ENCODE data around the gene TNRC18.
"Not testable (repeated sequence)": the region's sequence is repeated elsewhere in the genome, so short reads cannot be mapped to it uniquely, and the experiment has no call there.

TNRC18 gene

DNA sequence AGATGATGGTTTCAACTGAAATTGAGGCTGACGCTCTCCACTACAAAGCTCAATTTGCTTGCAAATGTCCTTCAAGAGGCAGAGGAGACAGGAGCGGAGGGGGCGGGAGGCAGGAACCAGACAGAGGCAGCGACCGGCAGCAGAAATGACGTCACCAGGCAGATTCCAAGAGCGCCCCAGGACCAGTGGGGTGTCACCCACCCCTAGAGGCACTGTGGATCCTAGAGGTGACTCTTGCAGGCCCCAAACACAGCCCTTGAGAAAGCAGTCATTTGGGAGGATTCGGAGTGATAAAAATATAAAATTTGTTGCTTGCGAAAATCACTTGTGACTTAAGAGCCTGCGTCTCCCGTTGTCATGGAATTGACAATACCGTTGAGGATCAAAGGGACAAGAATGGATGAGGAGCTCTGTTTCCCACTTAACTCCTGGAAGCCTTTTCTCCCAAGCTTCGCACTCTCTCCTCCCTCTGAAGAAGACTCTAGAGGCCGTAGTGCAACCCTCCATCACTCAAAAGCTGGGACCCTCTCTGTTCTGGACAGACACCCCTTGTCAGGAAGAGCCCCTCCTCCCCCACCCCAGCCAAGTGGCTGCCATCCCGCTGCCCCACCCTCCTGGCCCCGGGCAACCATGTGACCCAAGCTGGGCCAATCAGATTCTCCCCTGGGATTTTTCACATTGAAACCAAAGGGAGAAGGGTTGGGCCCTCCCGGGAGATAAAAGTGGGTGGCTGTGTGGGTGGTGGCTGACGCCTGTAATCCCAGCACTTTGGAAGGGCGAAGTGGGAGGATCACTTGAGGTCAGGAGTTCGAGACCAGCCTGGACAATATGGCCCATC lies 157.2 kb downstream of the TNRC18 start:
- no peak overlapping the region for H3K14ac ChIP-seq (ENCODE audit: low read length)

DNA sequence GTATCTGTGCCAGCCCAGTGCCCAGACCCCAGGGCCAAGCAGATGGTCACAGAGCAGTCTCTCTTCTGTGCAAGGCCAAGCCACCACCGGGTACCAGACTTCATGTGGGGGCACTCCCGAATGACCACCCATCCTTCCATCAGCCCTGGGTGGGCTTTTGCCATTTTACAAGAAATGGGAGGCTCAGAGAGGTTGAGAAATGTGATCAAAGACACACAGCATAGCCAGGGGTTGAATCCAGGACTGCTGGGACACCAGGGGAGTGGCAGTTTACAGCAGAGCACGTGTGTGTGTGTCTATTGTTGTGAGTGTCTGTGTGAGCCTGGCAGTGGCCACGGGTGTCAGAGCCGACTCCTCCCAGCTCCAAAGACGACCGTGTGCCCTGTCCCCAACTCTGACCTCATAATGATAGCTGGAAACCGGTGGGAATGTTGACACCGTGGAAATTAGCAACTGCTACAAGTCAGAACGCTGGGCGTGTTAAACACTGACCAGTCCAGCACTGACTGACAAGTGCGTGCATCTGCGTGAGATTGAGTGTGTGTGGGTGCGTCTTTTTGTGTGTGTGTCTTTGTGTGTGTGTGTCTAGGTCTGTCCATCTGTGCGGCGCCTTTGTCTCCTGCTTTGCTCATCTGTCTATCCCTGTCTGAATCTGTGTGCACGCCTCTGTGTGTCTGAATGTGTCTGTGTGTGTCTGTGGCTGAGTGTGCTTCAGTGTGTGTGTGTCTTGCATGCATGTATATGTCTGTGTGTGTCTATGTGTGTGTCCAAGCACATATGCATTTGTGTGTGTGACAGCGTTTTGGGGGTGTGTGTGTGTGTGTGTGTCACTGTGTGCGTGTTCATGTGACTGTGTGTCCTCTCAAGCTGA lies 158.1 kb downstream of the TNRC18 start:
- H2AFZ ChIP-seq (ENCODE audit: insufficient read depth, low read length, poor library complexity) = no peak overlapping the region
- no peak overlapping the region for H4K12ac ChIP-seq (ENCODE audit: low read depth, low read length)
- WGBS (ENCODE audit: extremely low coverage, insufficient coverage, insufficient read length) = no CpG with 5 or more reads among the region's 19 CpGs
- H4K8ac ChIP-seq (ENCODE audit: low read depth, low read length) = no peak overlapping the region
- peaks cover 2% of the 10 kb centered on the region for H3K9me3 ChIP-seq (ENCODE audit: insufficient read depth, low read depth, low read length)
- DNase-seq = no peak
- H3K4me1 ChIP-seq (ENCODE audit: control insufficient read depth in 1 of 2, insufficient read depth in 2 of 2, low read length in 2 of 2) = no peaks in the 10 kb centered on the region
- no peaks in the 10 kb centered on the region for H3K27me3 ChIP-seq (ENCODE audit: insufficient read depth, low read length)
- no peak overlapping the region for H2AK5ac ChIP-seq (ENCODE audit: low read length)
- no peak overlapping the region for H3K14ac ChIP-seq (ENCODE audit: low read length)
- H2BK5ac ChIP-seq (ENCODE audit: low read depth, low read length, poor library complexity) = no peak overlapping the region
- no peak overlapping the region for H3K4me2 ChIP-seq (ENCODE audit: low read length)
- H3K36me3 ChIP-seq (ENCODE audit: control insufficient read depth in 1 of 2, insufficient read depth in 2 of 2, low read length in 2 of 2) = no peaks in the 10 kb centered on the region
- H2BK12ac ChIP-seq (ENCODE audit: low read length) = no peak overlapping the region
- no peak overlapping the region for H3K4ac ChIP-seq (ENCODE audit: low read depth, low read length)
- H3K18ac ChIP-seq (ENCODE audit: low read length) = no peak overlapping the region
- no peaks in the 10 kb centered on the region for H3K79me1 ChIP-seq (ENCODE audit: low read length)
- H3K27ac ChIP-seq (ENCODE audit: low read depth, low read length) = no peak overlapping the region
- H2BK120ac ChIP-seq (ENCODE audit: insufficient read depth, low read length, poor library complexity) = no peak overlapping the region
- no peak overlapping the region for H3K23ac ChIP-seq (ENCODE audit: low read length)
- no peak overlapping the region for H3K9ac ChIP-seq (ENCODE audit: low read length)
- no peaks in the 10 kb centered on the region for H3K79me2 ChIP-seq (ENCODE audit: control insufficient read depth, insufficient read depth, low read length, poor library complexity)
- no peak overlapping the region for H3K4me3 ChIP-seq (ENCODE audit: low read depth, low read length)
- H4K91ac ChIP-seq (ENCODE audit: low read depth, low read length) = no peak overlapping the region

More for the DNA sequence above, 157.2 kb downstream of the TNRC18 start:
- H3K79me2 ChIP-seq (ENCODE audit: control insufficient read depth, insufficient read depth, low read length, poor library complexity) = no peaks in the 10 kb centered on the region
- no peak overlapping the region for H2BK12ac ChIP-seq (ENCODE audit: low read length)
- H3K4ac ChIP-seq (ENCODE audit: low read depth, low read length) = no peak overlapping the region
- no peak overlapping the region for H3K18ac ChIP-seq (ENCODE audit: low read length)
- H2AFZ ChIP-seq (ENCODE audit: insufficient read depth, low read length, poor library complexity) = no peak overlapping the region
- H3K4me2 ChIP-seq (ENCODE audit: low read length) = no peak overlapping the region
- H4K91ac ChIP-seq (ENCODE audit: low read depth, low read length) = no peak overlapping the region
- no peak overlapping the region for H4K12ac ChIP-seq (ENCODE audit: low read depth, low read length)
- no peaks in the 10 kb centered on the region for H3K27me3 ChIP-seq (ENCODE audit: insufficient read depth, low read length)
- no peak overlapping the region for H2AK5ac ChIP-seq (ENCODE audit: low read length)
- DNase-seq = no peak
- no peaks in the 10 kb centered on the region for H3K4me1 ChIP-seq (ENCODE audit: control insufficient read depth in 1 of 2, insufficient read depth in 2 of 2, low read length in 2 of 2)
- H3K9me3 ChIP-seq (ENCODE audit: insufficient read depth, low read depth, low read length) = peaks cover 2% of the 10 kb centered on the region
- no CpG with 5 or more reads among the region's 20 CpGs for WGBS (ENCODE audit: extremely low coverage, insufficient coverage, insufficient read length)
- no peak overlapping the region for H3K23ac ChIP-seq (ENCODE audit: low read length)
- no peaks in the 10 kb centered on the region for H3K79me1 ChIP-seq (ENCODE audit: low read length)
- no peak overlapping the region for H4K8ac ChIP-seq (ENCODE audit: low read depth, low read length)
- no peak overlapping the region for H3K4me3 ChIP-seq (ENCODE audit: low read depth, low read length)
- H3K9ac ChIP-seq (ENCODE audit: low read length) = no peak overlapping the region
- H2BK5ac ChIP-seq (ENCODE audit: low read depth, low read length, poor library complexity) = no peak overlapping the region
- no peak overlapping the region for H3K27ac ChIP-seq (ENCODE audit: low read depth, low read length)
- H2BK120ac ChIP-seq (ENCODE audit: insufficient read depth, low read length, poor library complexity) = no peak overlapping the region
- H3K36me3 ChIP-seq (ENCODE audit: control insufficient read depth in 1 of 2, insufficient read depth in 2 of 2, low read length in 2 of 2) = no peaks in the 10 kb centered on the region

DNA sequence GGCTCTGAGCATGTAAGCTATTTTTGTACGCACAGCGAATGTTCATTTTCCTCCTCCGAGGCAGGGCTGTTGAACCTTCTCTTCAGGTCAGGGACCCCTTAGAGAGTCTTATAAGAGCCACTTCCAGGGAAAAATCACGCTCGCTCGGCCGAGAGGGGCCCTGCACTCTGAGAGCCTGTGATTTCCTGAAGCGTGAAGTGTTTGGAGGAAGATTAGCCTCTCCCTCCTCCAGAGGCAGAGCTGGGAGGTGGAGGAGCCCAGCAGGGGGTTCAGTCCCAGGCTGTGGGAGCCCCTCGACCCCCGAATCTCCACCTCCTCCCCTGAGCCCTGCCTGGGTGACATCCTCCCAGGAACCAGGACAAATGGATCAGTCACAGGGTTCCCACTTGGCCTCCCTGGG lies 160.6 kb downstream of the TNRC18 start:
- not testable (repeated sequence) for H3K4me1 ChIP-seq (ENCODE audit: control insufficient read depth in 1 of 2, insufficient read depth in 2 of 2, low read length in 2 of 2)
- WGBS (ENCODE audit: extremely low coverage, insufficient coverage, insufficient read length) = no CpG with 5 or more reads among the region's 10 CpGs

DNA sequence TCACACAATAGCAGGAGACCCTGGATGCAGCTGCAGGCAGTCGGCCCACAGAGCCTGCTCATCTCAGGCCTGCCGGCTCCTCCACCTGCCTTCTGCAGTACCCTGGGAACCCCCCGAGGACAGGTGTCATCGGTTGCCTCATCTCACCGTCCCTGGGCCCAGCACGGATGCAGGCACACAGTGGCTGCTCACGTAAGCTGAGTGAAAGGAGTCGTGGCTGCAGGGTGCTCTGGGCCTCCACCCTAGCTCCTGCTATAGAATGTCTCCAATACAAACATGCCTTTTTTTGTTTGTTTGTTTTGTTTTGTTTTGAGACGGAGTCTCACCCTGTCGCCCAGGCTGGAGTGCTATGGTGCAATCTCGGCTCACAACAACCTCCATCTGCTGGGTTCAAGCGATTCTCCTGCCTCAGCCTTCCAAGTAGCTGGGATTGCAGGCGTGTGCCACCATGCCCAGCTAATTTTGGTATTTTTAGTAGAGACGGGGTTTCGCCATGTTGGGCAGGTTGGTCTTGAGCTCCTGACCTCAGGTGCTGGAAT lies 163.0 kb downstream of the TNRC18 start:
- H2BK5ac ChIP-seq (ENCODE audit: low read depth, low read length, poor library complexity); H3K4ac ChIP-seq (ENCODE audit: low read depth, low read length); H3K18ac ChIP-seq (ENCODE audit: low read length); H4K12ac ChIP-seq (ENCODE audit: low read depth, low read length); H3K36me3 ChIP-seq (ENCODE audit: control insufficient read depth in 1 of 2, insufficient read depth in 2 of 2, low read length in 2 of 2); H3K27me3 ChIP-seq (ENCODE audit: insufficient read depth, low read length); H3K9ac ChIP-seq (ENCODE audit: low read length); H3K23ac ChIP-seq (ENCODE audit: low read length); H3K4me3 ChIP-seq (ENCODE audit: low read depth, low read length); H3K4me2 ChIP-seq (ENCODE audit: low read length); H3K79me2 ChIP-seq (ENCODE audit: control insufficient read depth, insufficient read depth, low read length, poor library complexity); H2AK5ac ChIP-seq (ENCODE audit: low read length); H2BK12ac ChIP-seq (ENCODE audit: low read length); H4K91ac ChIP-seq (ENCODE audit: low read depth, low read length); H2AFZ ChIP-seq (ENCODE audit: insufficient read depth, low read length, poor library complexity); H4K8ac ChIP-seq (ENCODE audit: low read depth, low read length); H3K79me1 ChIP-seq (ENCODE audit: low read length); H3K27ac ChIP-seq (ENCODE audit: low read depth, low read length); H3K4me1 ChIP-seq (ENCODE audit: control insufficient read depth in 1 of 2, insufficient read depth in 2 of 2, low read length in 2 of 2); H3K9me3 ChIP-seq (ENCODE audit: insufficient read depth, low read depth, low read length); H2BK120ac ChIP-seq (ENCODE audit: insufficient read depth, low read length, poor library complexity); H3K14ac ChIP-seq (ENCODE audit: low read length): not testable (repeated sequence)
- DNase-seq = peak; percentile 19 to 75
- no CpG with 5 or more reads among the region's 15 CpGs for WGBS (ENCODE audit: extremely low coverage, insufficient coverage, insufficient read length)

More for the DNA sequence above, 160.6 kb downstream of the TNRC18 start:
- H3K27ac ChIP-seq (ENCODE audit: low read depth, low read length); H4K91ac ChIP-seq (ENCODE audit: low read depth, low read length); H2BK12ac ChIP-seq (ENCODE audit: low read length); H3K9ac ChIP-seq (ENCODE audit: low read length); H3K79me1 ChIP-seq (ENCODE audit: low read length); H3K4me3 ChIP-seq (ENCODE audit: low read depth, low read length); H2AFZ ChIP-seq (ENCODE audit: insufficient read depth, low read length, poor library complexity); H3K27me3 ChIP-seq (ENCODE audit: insufficient read depth, low read length); H4K8ac ChIP-seq (ENCODE audit: low read depth, low read length); H4K12ac ChIP-seq (ENCODE audit: low read depth, low read length); H2BK5ac ChIP-seq (ENCODE audit: low read depth, low read length, poor library complexity); H3K4me2 ChIP-seq (ENCODE audit: low read length); H3K9me3 ChIP-seq (ENCODE audit: insufficient read depth, low read depth, low read length); H3K79me2 ChIP-seq (ENCODE audit: control insufficient read depth, insufficient read depth, low read length, poor library complexity); H3K18ac ChIP-seq (ENCODE audit: low read length); H2BK120ac ChIP-seq (ENCODE audit: insufficient read depth, low read length, poor library complexity); DNase-seq; H3K14ac ChIP-seq (ENCODE audit: low read length); H3K36me3 ChIP-seq (ENCODE audit: control insufficient read depth in 1 of 2, insufficient read depth in 2 of 2, low read length in 2 of 2); H3K23ac ChIP-seq (ENCODE audit: low read length); H3K4ac ChIP-seq (ENCODE audit: low read depth, low read length); H2AK5ac ChIP-seq (ENCODE audit: low read length): not testable (repeated sequence)
